ENCODE measurements around the gene PSMA4.
"Not testable (repeated sequence)": the region's sequence is repeated elsewhere in the genome, so short reads cannot be mapped to it uniquely, and the experiment has no call there.

Gene PSMA4

DNA sequence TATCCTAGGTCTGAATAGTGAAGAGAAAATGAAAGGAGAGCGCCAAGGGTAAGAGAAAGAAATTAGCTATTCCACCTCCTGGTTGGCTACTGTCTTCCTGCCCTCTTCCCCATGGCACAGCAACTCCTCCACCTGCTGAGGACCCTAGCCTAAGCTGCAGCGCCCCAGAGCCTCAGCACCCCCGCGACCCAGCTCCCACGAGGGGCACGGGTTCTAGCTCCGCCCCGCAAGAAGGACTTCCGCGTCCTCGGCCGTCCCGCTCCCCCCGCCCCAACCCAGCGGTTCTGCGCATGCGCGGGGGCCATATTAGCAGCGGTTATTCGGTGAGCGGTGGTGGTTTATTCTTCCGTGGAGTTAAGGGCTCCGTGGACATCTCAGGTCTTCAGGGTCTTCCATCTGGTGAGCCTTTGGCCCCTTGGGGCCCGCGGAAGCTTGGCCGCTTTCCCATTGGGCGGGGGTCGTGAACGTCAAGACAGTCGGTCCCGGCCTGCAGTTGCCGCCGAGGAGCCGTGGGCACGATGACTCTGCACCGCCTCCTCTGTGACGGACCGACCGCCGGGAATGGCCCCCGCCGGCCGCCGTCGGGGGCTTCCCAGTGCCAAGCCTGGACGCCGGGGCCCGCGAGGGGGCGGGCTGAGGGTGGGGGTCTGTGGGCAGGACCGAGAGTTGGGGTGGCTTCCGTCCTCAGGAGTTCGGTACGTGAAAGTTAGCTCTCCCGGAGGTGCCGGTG is at the start of gene PSMA4:
Gene PSMA4 (plus strand): TSS at position 304 of the 730 bp plus-strand sequence. CDS start 1,484 bp downstream, outside the sequence.
- DNase-seq, result peak; percentile 97
- ATAC-seq, result peak; percentile 90

DNA sequence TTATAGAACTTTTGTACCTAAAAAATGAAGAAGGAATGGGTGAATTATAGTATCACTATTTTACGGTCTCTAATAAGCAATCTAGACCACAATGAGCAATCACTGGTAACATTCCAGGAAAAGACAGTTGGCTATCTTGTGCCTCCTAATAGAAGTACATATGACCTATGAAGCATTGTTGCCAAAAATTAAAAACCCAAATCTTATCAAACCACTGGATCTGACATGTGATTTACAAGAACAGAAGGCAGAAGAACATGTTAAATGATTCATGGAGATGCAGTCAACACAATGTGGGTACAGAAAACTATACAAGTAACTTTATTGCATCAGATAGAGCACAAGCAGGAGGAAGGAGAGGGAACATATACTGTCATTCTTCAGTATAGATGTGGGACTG is 47.4 kb upstream of the PSMA4 start:
- ATAC-seq (no peak), DNase-seq (no peak)

DNA sequence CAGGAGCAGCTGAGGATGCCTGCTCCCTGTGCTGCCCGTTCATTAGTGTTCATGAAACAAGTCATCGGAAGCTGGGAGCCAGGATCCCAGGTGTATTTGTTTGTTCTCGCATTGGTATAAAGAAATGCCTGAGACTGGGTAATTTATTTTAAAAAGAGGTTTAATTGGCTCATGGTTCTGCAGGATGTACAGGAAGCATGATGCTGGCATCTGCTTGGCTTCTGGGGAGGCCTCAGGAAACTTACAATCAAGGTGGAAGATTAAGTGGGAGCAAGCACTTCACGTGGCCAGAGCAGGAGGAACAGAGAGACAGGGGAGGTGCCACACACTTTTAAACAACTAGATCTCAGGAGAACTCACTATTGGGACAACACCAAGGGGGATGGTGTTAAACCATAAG is 38.4 kb upstream of the PSMA4 start:
- no peak for DNase-seq
- ATAC-seq, result no peak

DNA sequence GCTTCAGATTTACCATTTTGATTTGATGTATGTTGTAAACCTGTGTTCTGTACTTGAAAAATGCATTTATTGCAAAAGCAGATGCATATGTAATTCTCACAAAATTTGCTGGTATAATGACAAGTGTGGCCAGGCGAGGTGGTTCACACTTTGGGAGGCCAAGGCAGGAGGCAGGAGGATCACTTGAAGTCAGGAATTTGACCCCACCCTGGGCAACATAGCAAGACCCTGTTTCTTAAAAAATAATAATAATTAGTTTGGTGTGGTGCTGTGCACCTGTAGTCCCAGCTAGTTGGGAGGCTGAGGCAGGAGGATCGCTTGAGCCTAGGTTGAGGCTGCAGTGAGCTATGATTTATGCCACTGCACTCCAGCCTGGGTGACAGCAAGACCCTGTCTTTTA is 37.6 kb upstream of the PSMA4 start:
- no peak for DNase-seq
- no peak for ATAC-seq

DNA sequence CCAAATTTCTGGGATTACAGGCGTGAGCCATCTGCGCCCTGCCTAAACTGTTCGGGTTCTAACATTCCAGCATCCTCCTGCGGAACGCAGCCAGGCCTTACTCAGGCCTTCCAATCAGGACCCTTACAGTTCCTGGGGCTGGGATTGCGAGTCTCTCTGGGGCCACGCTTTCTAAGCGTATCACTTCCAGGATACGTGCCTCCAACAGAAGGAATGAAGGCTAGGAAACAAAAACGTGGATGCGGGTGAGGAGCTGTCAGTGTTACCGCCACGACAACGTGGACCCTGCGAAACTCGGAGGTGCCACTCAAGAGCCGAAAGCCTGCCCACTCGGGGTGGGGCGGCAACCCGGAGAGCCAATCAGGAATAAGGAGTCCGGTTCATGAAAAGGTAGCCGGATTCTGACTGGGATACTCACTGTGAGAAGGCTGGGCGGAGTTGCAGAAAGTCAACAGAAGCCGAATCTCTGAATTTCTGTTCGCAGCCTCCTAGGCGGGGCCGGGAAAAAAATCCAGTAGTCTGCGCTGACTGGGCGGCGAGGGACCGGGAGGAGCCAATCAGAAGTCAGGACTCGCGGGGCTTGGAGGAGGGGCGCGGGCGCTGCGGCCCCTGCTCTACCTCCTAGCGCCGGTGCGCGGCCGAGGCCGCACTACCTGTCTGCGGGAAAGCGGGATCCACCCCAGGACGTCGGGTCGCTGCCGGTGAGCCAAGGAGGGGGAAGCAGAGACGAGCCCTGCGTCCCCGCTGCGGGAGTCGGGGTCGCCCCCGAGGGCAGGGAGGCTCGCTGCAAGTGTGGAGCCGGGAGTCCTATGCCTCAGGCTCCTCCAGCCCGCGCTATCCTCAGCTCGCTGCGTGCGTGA is 33.0 kb upstream of the PSMA4 start, which contains the start of gene HYKK:
Gene HYKK (plus strand): TSS at position 607 of the 860 bp plus-strand sequence. CDS start 5,512 bp downstream, outside the sequence.
- ATAC-seq, result peak; percentile 95
- peak; percentile 79 for DNase-seq

DNA sequence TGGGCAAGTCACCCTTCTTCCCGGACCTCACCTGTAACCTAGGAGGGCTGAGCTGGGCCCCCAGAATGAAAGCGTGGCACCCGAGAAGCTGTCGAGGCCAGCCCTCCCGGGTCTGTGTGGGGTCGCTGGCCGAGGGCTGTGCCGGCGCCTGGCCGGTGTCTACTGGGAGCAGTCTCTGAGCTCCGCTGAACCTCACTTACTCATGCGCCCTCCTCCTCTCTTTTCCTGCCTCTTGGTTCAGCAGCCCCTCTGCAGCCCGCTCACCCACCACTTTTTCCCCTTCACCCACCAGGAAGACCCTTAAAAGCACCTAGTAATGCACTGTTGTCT is 32.4 kb upstream of the PSMA4 start:
- DNase-seq, result no peak
- ATAC-seq, result peak; percentile 20

DNA sequence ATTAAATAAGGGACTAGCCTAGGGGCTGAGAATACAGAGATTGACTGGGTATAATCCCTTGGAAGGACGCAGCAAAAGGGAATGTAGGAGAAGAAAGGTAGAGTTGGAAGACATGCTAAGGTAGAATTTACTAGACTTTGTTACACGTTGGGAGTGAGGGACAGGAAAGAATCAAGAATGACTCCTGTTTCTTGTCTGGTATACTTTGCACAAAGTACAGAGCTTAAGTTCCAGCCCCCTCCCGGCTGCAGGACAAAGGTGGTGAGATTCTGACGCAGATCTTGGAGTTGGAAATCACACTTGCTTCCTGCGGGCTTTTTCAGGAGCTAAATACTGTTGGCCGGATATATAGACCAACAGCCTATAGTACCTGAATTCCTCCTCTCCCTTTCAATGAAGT is 32.0 kb upstream of the PSMA4 start:
- ATAC-seq, result no peak

DNA sequence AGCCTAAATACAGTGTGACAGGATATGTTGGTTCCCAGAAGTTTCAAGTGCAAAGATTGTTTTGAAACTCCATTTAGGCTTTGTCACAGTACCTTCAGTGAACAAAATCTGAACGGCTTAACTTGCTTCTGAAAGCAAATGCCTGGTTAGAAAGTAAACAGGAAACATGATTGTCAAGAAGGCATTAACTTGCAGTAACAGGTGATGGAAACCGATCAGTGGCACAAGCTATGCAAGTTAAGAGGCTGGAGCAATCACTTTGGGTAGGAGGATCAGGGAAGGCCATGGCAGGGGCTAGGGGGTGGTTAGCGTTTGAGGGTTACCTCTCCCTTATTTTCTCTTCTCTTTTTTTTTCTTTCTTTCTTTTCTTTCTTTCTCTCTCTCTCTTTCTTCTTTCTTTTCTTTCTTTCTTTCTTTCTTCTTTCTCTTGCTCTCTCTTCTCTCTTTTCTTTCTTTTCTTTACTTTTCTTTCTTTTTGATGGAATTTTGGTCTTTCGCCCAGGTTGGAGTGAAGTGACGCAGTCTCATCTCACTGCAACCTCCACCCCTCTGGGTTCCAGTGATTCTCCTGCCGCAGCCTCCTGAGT is 30.4 kb upstream of the PSMA4 start:
- DNase-seq (no peak), ATAC-seq (no peak)

More for the DNA sequence above, 32.0 kb upstream of the PSMA4 start:
- DNase-seq, result no peak

DNA sequence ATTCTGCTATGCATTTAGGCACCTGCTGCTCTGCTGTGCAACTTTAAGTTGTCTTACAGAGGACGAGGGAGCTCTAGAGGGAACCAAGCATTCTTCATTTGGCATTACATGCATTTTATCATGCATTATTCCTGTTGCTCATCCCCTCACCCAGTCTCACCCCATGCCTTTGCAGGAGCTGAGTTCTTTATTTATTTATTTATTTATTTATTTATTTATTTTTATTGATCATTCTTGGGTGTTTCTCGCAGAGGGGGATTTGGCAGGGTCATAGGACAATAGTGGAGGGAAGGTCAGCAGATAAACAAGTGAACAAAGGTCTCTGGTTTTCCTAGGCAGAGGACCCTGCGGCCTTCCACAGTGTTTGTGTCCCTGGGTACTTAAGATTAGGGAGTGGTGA is 20.2 kb upstream of the PSMA4 start:
- not testable (repeated sequence) for ATAC-seq, DNase-seq

DNA sequence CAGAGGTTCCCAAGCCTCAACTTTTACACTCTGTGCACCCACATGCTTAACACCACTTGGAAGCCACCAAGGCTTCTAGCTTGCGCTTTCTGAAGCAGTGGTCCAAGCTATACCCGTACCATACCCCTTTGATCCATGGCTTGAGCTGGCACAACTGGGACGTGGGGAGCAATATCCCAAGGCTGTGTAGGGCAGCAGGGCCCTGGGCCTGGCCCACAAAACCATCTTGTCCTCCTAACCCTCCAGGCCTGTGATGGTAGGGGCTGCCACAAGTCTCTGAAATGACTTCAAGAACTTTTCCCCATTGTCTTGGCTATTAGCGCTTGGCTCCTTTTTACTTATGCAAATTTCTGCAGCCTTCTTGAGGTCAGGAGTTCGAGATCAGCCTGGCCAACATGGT is 16.0 kb upstream of the PSMA4 start:
- DNase-seq (no peak), ATAC-seq (no peak)

DNA sequence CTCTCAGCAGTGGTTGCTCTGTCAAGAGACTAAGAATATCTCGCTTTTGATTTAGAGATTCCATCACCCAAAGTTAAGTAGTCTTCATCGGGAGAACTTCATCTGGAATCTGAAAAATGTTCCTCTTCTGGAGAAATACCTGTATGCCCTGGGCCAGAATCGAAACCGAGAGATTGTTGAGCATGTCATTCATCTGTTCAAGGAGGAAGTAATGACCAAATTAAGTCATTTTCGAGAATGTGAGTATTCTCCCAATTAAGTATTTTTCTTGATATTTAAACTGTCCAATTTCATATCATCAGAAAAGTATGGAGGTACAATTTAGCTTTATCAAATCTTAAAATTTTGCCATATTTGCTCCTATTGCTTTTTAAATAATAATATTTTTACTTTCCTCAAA is 12.9 kb upstream of the PSMA4 start:
- ATAC-seq (no peak), DNase-seq (no peak)

DNA sequence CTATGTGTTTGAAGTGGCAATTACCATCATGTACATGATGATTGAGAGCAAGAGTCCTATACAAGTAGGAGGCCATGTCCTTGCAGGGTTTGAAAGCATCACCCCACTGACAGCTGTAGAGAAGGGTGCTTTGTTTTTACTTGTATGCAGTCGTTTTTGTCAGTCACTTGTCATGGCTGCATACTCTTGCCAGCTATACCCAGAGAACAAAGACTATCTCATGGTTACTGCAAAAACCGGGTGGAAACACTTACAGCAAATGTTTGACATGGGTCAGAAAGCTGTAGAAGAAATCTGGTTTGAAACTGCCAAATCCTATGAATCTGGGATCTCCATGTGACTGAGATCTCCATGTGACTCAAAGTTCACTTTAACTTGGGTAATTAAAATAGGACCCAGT is 6.9 kb upstream of the PSMA4 start:
- no peak for ATAC-seq

DNA sequence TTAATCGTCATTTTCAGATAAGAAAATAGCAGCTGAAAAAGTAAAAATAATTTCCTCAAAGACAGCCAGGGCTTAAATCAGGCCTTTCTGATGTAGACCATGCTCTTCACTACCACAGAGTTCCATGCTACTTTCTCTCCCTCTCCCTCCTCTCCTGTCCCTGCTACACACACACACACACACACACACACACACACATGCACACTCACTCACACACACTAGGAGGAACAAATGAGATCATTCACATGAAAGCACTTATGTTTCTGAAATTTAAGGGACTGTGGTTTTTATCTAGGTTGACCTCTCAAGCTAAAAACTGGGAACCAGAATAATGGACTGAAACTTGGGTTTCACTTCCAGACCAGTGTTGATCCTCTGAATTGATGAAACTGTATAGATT is 4.1 kb upstream of the PSMA4 start:
- DNase-seq (no peak), ATAC-seq (no peak)

More for the DNA sequence above, 6.9 kb upstream of the PSMA4 start:
- DNase-seq, result no peak

DNA sequence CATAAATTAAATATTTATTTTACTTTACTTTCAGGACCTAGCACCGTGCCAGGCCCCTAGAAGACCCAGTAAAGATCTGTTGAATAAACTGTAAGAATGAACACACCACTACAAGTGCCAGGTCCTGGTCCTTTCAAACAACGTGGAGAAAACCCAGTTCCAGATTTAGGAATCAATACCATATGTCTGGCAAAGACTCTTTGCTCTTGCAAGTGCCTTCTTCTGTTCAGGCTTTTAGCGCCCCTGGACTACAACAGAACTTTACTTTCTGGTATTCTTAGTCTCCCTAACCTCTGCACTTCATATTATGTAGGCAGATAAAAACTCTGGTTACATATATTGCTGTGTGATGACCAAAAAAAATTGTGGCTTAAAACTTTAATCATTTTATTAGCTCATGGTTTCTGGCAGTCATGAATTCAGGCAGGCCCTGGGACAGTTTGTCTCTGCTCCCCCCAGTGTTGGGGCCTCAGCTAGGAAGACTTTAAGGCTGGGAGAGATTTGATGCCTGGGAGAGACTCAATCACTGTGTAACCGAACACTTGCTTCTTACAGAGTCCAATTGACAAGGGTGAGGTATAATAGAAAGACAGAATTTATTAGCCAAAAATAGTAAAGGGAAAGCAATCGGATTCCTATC is 2.9 kb upstream of the PSMA4 start:
- ATAC-seq (no peak), DNase-seq (no peak)

DNA sequence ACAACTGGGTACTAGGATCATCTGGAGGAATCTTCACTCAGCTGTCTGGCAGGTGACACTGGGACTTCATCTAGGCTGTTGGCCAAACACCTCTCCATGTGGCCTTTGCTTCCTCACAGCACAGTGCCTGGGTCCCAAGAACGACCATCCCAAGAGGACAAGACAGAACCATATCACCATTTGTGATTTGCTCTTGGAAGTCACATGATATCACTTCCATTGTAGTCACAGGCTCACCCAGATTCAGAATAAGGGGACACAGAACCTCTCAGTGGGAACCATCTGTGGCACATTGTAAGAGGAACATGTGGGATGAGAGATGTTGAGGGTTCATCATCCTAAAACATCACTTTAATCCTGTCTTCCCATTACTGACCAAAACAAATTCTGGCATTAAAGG is 1.9 kb upstream of the PSMA4 start:
- no peak for DNase-seq
- no peak for ATAC-seq

DNA sequence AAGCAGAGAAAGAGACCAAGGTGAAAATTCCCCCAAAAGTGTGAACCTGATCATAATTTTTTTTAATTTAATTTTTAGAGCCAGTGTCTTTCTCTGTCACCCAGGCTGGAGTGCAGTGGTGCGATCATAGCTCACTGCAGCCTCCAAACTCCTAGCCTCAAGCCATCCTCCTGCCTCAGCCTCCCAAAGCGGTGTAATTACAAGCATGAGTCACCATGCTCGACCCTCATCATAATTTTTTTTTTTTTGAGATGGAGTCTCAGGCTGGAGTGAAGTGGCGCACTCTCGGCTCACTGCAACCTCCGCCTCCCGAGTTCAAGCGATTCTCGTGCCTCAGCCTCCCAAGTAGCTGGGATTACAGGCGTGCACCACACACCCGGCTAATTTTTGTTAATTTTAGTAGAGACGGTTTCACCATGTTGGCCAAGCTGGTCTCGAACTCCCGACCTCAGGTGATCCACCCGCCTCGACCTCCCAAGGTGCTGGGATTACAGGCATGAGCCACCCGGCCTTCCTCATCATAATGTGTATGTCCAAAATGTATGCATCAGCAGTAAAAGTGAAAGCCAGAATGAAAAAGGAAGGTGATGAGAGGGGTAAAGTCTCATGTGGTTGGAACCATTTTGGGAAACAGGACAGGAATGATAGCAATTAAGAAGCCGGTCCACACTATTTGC is 642 bp upstream of the PSMA4 start:
- ATAC-seq, result not testable (repeated sequence)
- DNase-seq, result peak; percentile 20

DNA sequence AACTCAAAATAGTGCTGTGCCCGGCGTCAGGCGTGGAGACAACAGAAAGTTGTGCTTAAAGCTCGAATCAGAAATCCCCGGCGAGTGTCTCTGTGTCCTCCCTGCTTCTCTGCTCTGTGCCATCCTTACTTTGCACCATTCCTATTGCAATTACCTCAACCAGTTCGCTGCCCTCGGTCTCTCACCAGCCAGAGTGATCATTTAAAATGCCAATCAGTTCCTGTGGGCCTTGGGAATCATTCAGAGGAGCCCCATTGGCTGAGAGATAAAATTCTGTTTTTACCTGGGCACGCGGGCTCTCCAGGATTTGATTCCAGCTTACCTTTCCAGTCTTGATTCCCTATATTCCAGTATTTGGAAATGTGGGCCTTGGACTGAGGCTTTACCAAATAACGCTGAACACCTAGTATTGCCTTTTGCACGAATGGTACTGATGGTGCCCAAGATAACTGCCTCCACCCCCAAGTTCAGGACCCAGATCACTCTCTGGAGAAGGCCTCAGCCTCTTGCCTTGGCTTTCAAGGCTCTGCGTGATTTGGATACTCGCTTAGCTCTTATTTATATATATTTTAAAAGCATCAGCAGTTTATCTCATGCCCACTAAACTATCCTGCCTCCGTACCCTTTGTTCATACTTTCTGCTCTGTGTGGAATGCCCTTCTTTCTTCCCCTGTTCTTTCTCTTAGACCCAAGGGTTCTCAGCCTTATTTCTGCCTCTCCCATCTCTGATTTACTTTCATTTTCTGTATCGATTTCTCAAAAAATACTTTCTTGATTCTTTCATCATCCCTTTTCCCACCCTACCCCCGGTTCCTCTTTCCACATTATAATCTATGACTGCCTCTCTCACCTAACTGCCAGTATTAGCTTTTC is 863 bp downstream of the PSMA4 start:
- no peak for ATAC-seq
- DNase-seq, result no peak

DNA sequence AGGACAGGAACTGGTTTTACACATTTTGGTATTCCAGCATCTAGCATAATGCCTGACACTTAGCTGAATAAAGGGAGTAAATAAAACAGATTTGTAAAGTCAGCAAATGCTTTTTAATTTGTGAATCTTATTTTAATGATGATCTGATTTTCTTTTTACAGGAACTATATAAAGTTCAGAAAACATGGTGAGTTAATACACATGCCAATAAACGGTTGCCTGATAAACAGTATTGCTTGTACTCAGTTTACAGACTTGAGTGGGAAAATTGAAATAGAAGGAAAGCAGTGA is 1.4 kb downstream of the PSMA4 start:
- DNase-seq (no peak), ATAC-seq (no peak)

DNA sequence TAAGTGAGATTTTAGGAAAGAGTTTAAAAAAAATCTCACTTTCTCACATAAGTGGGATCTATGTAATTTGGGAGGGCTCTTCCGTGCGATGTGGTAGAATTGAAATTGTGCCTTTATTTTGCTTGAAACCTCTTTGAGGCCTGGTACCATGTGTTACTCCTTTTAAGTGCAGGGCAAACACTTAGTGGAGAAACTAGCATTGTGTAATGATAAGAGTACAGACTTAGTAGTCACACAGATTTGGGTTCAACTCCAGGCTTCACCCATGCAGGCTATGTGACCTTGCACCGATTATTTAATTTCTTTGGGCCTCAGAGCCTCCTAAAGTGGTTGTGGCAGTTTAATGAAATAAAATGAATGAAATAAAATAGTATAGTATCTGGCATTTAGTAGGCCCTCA is 2.4 kb downstream of the PSMA4 start:
- DNase-seq (no peak), ATAC-seq (no peak)

DNA sequence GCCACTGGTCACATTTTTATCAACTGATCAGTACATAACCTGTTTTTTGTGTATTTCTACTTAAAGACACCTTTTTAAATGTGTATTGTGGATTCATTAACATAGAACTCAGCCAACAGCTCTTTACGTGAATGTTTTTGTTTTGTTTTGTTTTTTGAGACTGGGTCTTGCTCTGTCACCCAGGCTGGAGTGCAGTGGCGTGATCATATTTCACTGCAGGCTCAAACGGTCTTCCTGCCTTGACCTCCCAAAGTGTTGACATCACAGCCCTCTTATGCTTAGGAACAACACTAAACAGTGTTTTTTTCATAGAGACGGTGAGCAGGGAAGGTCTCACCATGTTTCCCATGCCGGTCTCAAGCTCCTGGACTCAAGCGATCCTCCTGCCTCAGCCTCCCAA is 9.9 kb downstream of the PSMA4 start:
- DNase-seq, result no peak
- no peak for ATAC-seq

DNA sequence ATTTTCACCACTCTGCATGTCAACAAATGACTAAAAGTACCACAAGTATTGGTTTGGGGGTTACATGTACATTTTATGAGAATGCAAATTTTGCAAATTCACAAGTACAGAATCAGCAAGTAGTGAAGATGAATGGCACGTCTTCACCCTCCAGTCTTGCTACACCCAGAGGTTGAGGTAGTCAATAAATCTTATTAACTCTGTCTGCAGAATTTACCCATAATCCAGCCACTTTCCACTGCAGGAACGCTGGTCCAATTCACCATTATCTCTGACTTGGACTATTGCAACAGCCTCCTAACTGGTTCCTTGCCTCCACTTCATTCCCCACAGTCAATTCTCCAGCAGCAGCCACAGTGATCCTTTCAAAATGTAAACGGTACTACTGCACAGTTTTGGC is 10.6 kb downstream of the PSMA4 start:
- ATAC-seq (no peak), DNase-seq (no peak)
